Measurements from ENCODE around the gene BEST3.

DNA sequence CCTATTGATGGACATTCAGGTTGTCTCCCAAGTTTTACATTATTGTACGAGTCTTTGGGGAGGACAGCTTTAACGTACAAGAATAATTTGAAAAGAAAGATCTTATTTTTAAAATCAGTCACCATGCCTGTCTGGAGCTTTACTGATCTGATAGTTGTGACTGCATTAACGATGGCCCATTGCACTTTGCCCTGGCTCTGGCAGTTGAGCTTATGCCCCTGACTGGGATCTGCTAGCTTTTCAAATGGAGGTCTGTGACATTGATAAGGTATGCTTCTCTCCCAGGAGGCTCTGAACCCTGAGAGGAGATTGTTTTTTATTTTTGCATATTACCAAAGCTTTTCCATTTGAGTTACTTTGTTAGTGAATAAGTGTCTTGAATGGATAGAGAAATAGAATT lies 21.6 kb upstream of the BEST3 start:
- TF ChIP-seq POLR2AphosphoS5 (IDR thresholded peaks at IDR 0.05; ENCODE audit: low read depth, low read length) (no peak), TAF1 (IDR thresholded peaks at IDR 0.05; ENCODE audit: borderline replicate concordance, insufficient read depth, low read length) (no peak)
